NAMALWA (cell line): Measurements from ENCODE around the gene THY1.
A peak's percentile ranks its signal among the peaks of the same experiment; 100 is the strongest.
"Not testable (repeated sequence)": the region's sequence is repeated elsewhere in the genome, so short reads cannot be mapped to it uniquely, and the experiment has no call there.

Experiments
- DNase-seq: peaks from one replicate; pipeline ENCODE4 v3.0.0-alpha.2; 2015; ENCODE audit warnings: low spot score

THY1 gene

GRCh38 chr11:119417726-119418540 lies 5.0 kb downstream of the THY1 start:
- DNase-seq = no peak

- DNase-seq = no peak
Measured at GRCh38 chr11:119416606-119417580, 6.1 kb downstream of the THY1 start.

- DNase-seq = no peak
Measured at GRCh38 chr11:119415966-119416365, 7.0 kb downstream of the THY1 start.

GRCh38 chr11:119415517-119415916 lies 7.5 kb downstream of the THY1 start:
- DNase-seq = no peak

GRCh38 chr11:119414734-119415133 lies 8.2 kb downstream of the THY1 start:
- no peak for DNase-seq

GRCh38 chr11:119414321-119414720 lies 8.7 kb downstream of the THY1 start:
- DNase-seq = no peak

GRCh38 chr11:119412072-119412471 lies 10.9 kb downstream of the THY1 start:
- no peak for DNase-seq

GRCh38 chr11:119410501-119410900 lies 12.5 kb downstream of the THY1 start:
- DNase-seq = no peak

GRCh38 chr11:119409731-119410130 lies 13.2 kb downstream of the THY1 start:
- no peak for DNase-seq

GRCh38 chr11:119406005-119406404 lies 17.0 kb downstream of the THY1 start:
- no peak for DNase-seq

- DNase-seq = not testable (repeated sequence)
Measured at GRCh38 chr11:119405448-119405847, 17.5 kb downstream of the THY1 start.

- DNase-seq = no peak
Measured at GRCh38 chr11:119404872-119405271, 18.1 kb downstream of the THY1 start.

- DNase-seq = no peak
Measured at GRCh38 chr11:119403021-119403420, 20.0 kb downstream of the THY1 start.

GRCh38 chr11:119402470-119402869 lies 20.5 kb downstream of the THY1 start:
- DNase-seq = no peak

- DNase-seq = no peak
Measured at GRCh38 chr11:119400860-119401259, 22.1 kb downstream of the THY1 start.

GRCh38 chr11:119397740-119398139 lies 25.2 kb downstream of the THY1 start:
- no peak for DNase-seq

GRCh38 chr11:119396835-119397234 lies 26.1 kb downstream of the THY1 start:
- no peak for DNase-seq

- DNase-seq = no peak
Measured at GRCh38 chr11:119391275-119391674, 31.7 kb downstream of the THY1 start.

- peak; percentile 59 for DNase-seq
Measured at GRCh38 chr11:119389611-119390254, 33.2 kb downstream of the THY1 start.

- no peak for DNase-seq
Measured at GRCh38 chr11:119388103-119388502, 34.9 kb downstream of the THY1 start.

- no peak for DNase-seq
Measured at GRCh38 chr11:119384332-119384731, 38.6 kb downstream of the THY1 start.

GRCh38 chr11:119382513-119382912 lies 40.5 kb downstream of the THY1 start:
- DNase-seq = not testable (repeated sequence)
